SU-DHL-6 (cell line): ENCODE measurements around the gene PDZRN3.

ENCODE experiments used
- CTCF ChIP-seq: fragments of 200-600 bp; sonication (generic); IDR thresholded peaks from one replicate; pipeline ENCODE4 v1.5.1; 2017; ENCODE audit warnings: antibody characterized with exemption, mild to moderate bottlenecking, low read length, moderate library complexity; ENCODE audit not compliant: insufficient read depth, poor library complexity, severe bottlenecking
- EZH2phosphoT487 ChIP-seq: fragments of 200-600 bp; sonication (generic), shearing (Covaris generic); conservative IDR thresholded peaks from 2 replicates; pipeline ENCODE4 v1.6.1; 2018; ENCODE audit warnings: mild to moderate bottlenecking, antibody characterized with exemption, low read length, moderate library complexity, mixed read lengths

DNA sequence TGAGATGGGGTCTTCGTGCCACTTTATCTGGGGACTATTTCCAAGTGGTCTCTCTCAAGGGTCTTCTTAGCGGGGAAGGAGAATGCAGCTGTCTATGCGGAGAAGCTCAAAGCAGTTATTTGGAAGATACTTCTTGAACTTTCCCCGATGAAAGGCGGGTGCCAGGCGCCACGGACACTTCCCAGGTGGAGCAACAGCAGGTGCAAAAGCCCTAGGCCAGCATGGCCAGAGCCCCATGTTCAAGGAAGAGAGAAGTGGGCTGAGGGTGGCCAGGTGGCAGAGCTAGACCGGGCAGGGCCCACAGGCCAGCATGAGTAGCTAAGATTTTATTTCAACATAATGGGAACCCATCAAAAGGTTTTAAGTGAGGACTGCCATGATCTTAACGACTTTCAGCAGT, 232.8 kb downstream of the PDZRN3 start:
- no peak for TF ChIP-seq CTCF
- no peak for TF ChIP-seq EZH2phosphoT487
